Cerebellar cortex (tissue), 1 donor: ENCODE results near the gene EFR3B.
"Not testable (repeated sequence)": the region's sequence is repeated elsewhere in the genome, so short reads cannot be mapped to it uniquely, and the experiment has no call there.

Experiments used
- DNase-seq: peaks from one replicate; pipeline ENCODE4 v3.0.0-alpha.2; 2015; ENCODE audit warnings: low spot score

Gene EFR3B

GRCh38 chr2:25072606-25073005 is 30.7 kb downstream of the EFR3B start:
- DNase-seq = no peak

GRCh38 chr2:25073025-25073424 is 31.1 kb downstream of the EFR3B start:
- no peak for DNase-seq

GRCh38 chr2:25073914-25074313 is 32.0 kb downstream of the EFR3B start:
- no peak for DNase-seq

GRCh38 chr2:25074826-25075225 is 33.0 kb downstream of the EFR3B start:
- DNase-seq = no peak

- no peak for DNase-seq
Observed at GRCh38 chr2:25076749-25077148, 34.9 kb downstream of the EFR3B start.

GRCh38 chr2:25077789-25078169 is 35.9 kb downstream of the EFR3B start:
- no peak for DNase-seq

GRCh38 chr2:25078170-25079049 is 36.5 kb downstream of the EFR3B start:
- DNase-seq = peak; percentile 92

- peak; percentile 69 for DNase-seq
Observed at GRCh38 chr2:25079050-25079635, 37.3 kb downstream of the EFR3B start.

GRCh38 chr2:25081237-25081790 is 39.4 kb downstream of the EFR3B start:
- no peak for DNase-seq

GRCh38 chr2:25082002-25082622 is 40.2 kb downstream of the EFR3B start:
- no peak for DNase-seq

- DNase-seq = no peak
Observed at GRCh38 chr2:25085761-25086560, 44.1 kb downstream of the EFR3B start.

GRCh38 chr2:25088817-25089516 is 47.1 kb downstream of the EFR3B start:
- no peak for DNase-seq

GRCh38 chr2:25089605-25090315 is 47.9 kb downstream of the EFR3B start:
- no peak for DNase-seq

GRCh38 chr2:25090801-25091200 is 48.9 kb downstream of the EFR3B start:
- DNase-seq = no peak

- no peak for DNase-seq
Observed at GRCh38 chr2:25091265-25091664, 49.4 kb downstream of the EFR3B start.

GRCh38 chr2:25098056-25098455 is 56.2 kb downstream of the EFR3B start:
- no peak for DNase-seq

GRCh38 chr2:25098670-25099486 is 57.0 kb downstream of the EFR3B start:
- DNase-seq = peak; percentile 92

- not testable (repeated sequence) for DNase-seq
Observed at GRCh38 chr2:25102352-25102751, 60.5 kb downstream of the EFR3B start.

GRCh38 chr2:25103287-25103871 is 61.5 kb downstream of the EFR3B start:
- no peak for DNase-seq
